ENCODE results near the gene SLC4A3. TPM values are rescaled to one million over a fixed set of nuclear protein-coding genes. Genes with fewer than 3 reads are reported as not detected.

SLC4A3 gene
- total and polyA plus RNA-seq, 2 of the 13 experiments (the other 11 are each of a cell fraction or from before 2014, with no cell fraction given): 0.18 to 0.95 TPM

- WGBS (ENCODE audit: low lambda C conversion rate): 94% methylated on average over 11 of the region's 11 CpGs
- ChIA-PET CTCF (ENCODE audit: low intra/inter-chr PET ratio, low total read pairs) (no interaction called here), POLR2A (no interaction called here)
- H2AFZ ChIP-seq (ENCODE audit: low read length): no peak overlapping the region
- ATAC-seq (no peak), DNase-seq (ENCODE audit: low spot score) (no peak), FAIRE-seq (no peak)
- H3K9ac ChIP-seq (ENCODE audit: insufficient read depth, low read depth, low read length): no peak overlapping the region
- no peak overlapping the region for H3K4me3 ChIP-seq (replicated peaks in 1 of 3; ENCODE audit: insufficient read depth in 1 of 3, low read depth in 2 of 3, low read length in 3 of 3)
- in situ Hi-C loops (cut with HindIII; ENCODE audit: extremely low pct_ligation_motif_present, low pct_unique_long_range_greater_than_20kb): no loop called here
- H3K27me3 ChIP-seq (ENCODE audit: control insufficient read depth in 1 of 2, insufficient read depth in 2 of 2, low read length in 2 of 2): no peaks in the 10 kb centered on the region
- H3K79me2 ChIP-seq (ENCODE audit: insufficient read depth, low read length): no peaks in the 10 kb centered on the region
- no peaks in the 10 kb centered on the region for H4K20me1 ChIP-seq (ENCODE audit: insufficient read depth, low read length)
- intact Hi-C loops (cut with micrococcal nuclease; ENCODE audit: unreplicated experiment): no loop called here
- H3K9me3 ChIP-seq (ENCODE audit: low read length): no peaks in the 10 kb centered on the region
- peaks cover 10% of the 10 kb centered on the region for H3K4me1 ChIP-seq (ENCODE audit: insufficient read depth, low read length)
- BruUV-seq (replicated peaks): no TSS peak
- H3K27ac ChIP-seq (ENCODE audit: extremely low read length, insufficient read depth, low read length): no peak overlapping the region
- H3K36me3 ChIP-seq (replicated peaks in 1 of 2; ENCODE audit: control insufficient read depth in 1 of 2, insufficient read depth in 2 of 2, low read length in 2 of 2): peaks cover 3 to 16% of the 10 kb centered on the region in 2 experiments; a peak in 4 of 5 replicates
- H3K4me2 ChIP-seq (ENCODE audit: low read depth, low read length): no peak overlapping the region
- TF ChIP-seq CAMTA2 (CRISPR knock-in tag; IDR thresholded peaks at IDR 0.05; ENCODE audit: borderline replicate concordance) (no peak), ATF4 (CRISPR knock-in tag; IDR thresholded peaks at IDR 0.05) (no peak), ZNF451 (CRISPR knock-in tag; IDR thresholded peaks at IDR 0.05) (no peak), ZNF75D (CRISPR knock-in tag; IDR thresholded peaks at IDR 0.05; ENCODE audit: borderline replicate concordance) (no peak), RAD51 (IDR thresholded peaks at IDR 0.05; ENCODE audit: borderline replicate concordance) (no peak), GLI4 (CRISPR knock-in tag; IDR thresholded peaks at IDR 0.05; ENCODE audit: borderline replicate concordance) (no peak), ZC3H4 (CRISPR knock-in tag; IDR thresholded peaks at IDR 0.05; ENCODE audit: borderline replicate concordance) (no peak), BRF2 (CRISPR knock-in tag; IDR thresholded peaks at IDR 0.05) (no peak), ZNF773 (CRISPR knock-in tag; IDR thresholded peaks at IDR 0.05; ENCODE audit: borderline replicate concordance) (no peak), SIX4 (CRISPR knock-in tag; IDR thresholded peaks at IDR 0.05) (no peak), RELA (CRISPR knock-in tag; IDR thresholded peaks at IDR 0.05) (no peak), RBM22 (optimal IDR thresholded peaks at IDR 0.05; ENCODE audit: low read length) (no peak)
Observed at GRCh38 chr2:219615036-219615435, 12.4 kb upstream of the SLC4A3 start.
